Psoas muscle (tissue), 8 donors: ENCODE measurements around the gene CRAT. TPM values are rescaled to one million over a fixed set of nuclear protein-coding genes. Genes with fewer than 3 reads are reported as not detected.

Source experiments
- ATAC-seq, 4 donors: fragments of 200-7000 bp; cut with Tn5 transposase; one replicate each; pipeline ENCODE4 v1.9.1; 2020; ENCODE audit warnings: moderate library complexity in 3 of 4, mild to moderate bottlenecking in 2 of 4
- DNase-seq, 2 donors: peaks; one replicate each; pipeline ENCODE4 v3.0.0-alpha.2; 2020
- H3K27ac ChIP-seq: fragments of 200-600 bp; one replicate; pipeline ENCODE4 v1.8.0; 2022
- H3K27me3 ChIP-seq, 3 donors: fragments of 200-600 bp in 1 of 3; one replicate each; pipeline versions ENCODE4 v1.6.1 to v1.8.0; 2013 to 2022; ENCODE audit warnings: low read length in 2 of 3, mild to moderate bottlenecking in 2 of 3, moderate library complexity in 1 of 3; ENCODE audit not compliant: insufficient read depth in 3 of 3
- H3K36me3 ChIP-seq, 2 donors: fragments of 200-600 bp in 1 of 2; one replicate each; pipeline versions ENCODE4 v1.6.1 to v1.8.0; 2013 to 2022; ENCODE audit warnings: low read depth in 1 of 2, mild to moderate bottlenecking in 1 of 2, moderate library complexity in 1 of 2; ENCODE audit not compliant: insufficient read depth in 1 of 2
- H3K4me1 ChIP-seq: fragments of 200-600 bp; one replicate; pipeline ENCODE4 v1.8.0; 2022
- H3K4me3 ChIP-seq: fragments of 200-600 bp; one replicate; pipeline ENCODE4 v1.8.0; 2022; ENCODE audit warnings: mild to moderate bottlenecking
- H3K9me3 ChIP-seq: fragments of 200-600 bp; one replicate; pipeline ENCODE4 v1.8.0; 2022
- CTCF ChIP-seq: fragments of 200-600 bp; IDR thresholded peaks from one replicate; pipeline ENCODE4 v1.8.0; 2022; ENCODE audit warnings: antibody characterized with exemption
- WGBS, 3 donors: extraction: QIAGEN DNeasy Blood & Tissue Kit; methylation state at CpG; one replicate each; pipeline versions ENCODE4 v1.1.6 to v1.1.7; 2013; 5-methylcytosine and 5-hydroxymethylcytosine counted together
- intact Hi-C, 2 donors: fragments of 100-400 bp; cut with DNase I; formaldehyde crosslinking; loops; one replicate each; pipeline versions ENCODE4 v1.11.0 to v1.14.2; 2022
- polyA plus RNA-seq, 3 donors: library from polyadenylated mRNA; stranded (reverse); fragments of 200-250 nt; gene quantifications; one replicate each; pipeline ENCODE4 v1.2.3, GENCODE V29; 2013
- total RNA-seq, 4 donors: library from RNA; stranded (reverse); fragmentation: NEBNext Ultra II Directional in 2 of 4; extraction: Animal tissue kit (Norgen Biotek cat#: 25700) in 2 of 4; gene quantifications; one replicate each; pipeline versions ENCODE4 v1.2.1 to v1.2.4, GENCODE V29; 2021 to 2023
- donor health status: healthy with polysubstance abuse.
- donor health status: DM: no; HTN: no; CAD: no; lungs with moderate emphysema.
- donor health status: Bipolar disorder and iron deficiency.
- donor health status: healthy.
- donor health status: DM: yes; HTN: yes; CAD: no.
- donor health status: DM: no; HTN: no; CAD: no.
- donor health status: DM: no; HTN: no; CAD: no.
- donor health status: DM: yes; HTN: yes; CAD: no.

The CRAT gene
- total and polyA plus RNA-seq, 7 donors = 88.7 to 229 (median 123) TPM

GRCh38 chr9:129108805-129109536 is 1.6 kb downstream of the CRAT start:
- peak in 1 of 4 donors; percentile 5 for ATAC-seq

DNA sequence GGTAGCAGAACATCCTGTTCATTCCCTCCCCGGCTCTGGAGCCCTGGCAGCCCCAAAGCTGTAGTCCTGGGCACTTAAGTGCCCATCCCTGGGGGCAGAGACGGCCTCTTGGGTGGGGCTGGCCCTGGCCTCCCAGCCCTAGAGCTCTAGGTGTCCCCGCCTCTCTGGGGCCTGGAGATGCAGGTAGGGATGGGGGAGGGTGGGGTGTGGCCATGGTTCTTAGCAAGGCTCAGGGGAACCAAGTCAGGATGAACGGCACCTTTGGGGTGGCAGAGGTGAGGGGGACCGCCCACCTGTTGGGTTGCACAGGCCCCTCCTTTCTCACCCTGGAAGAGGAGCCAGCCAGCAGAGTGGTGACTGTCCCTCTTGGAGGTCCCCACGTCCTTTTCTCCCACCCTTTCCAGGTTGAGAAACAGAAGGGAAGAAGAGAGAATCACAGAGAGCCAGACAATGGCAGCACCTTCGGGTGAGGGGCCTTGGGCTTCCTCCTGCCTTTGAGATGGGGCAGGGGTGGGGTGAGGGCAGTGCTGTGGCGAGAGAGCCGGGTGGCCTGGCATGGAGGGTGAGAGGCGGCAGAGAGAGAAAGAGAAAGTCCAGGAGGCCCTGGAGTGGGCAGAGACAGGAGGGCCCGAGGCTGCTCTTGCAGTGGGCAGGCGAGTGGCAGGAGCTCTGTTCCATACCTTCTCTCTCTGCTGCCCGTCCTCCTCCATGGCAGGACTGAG is 2.3 kb downstream of the CRAT start:
- Histone ChIP-seq H3K4me1 (peaks cover 49% of the 10 kb centered on the region), H3K27ac (peak overlapping the region; percentile 87), H3K4me3 (peak overlapping the region; percentile 83), H3K36me3 (peaks cover 0 to 25% of the 10 kb centered on the region in 2 donors), H3K9me3 (no peaks in the 10 kb centered on the region), H3K27me3 (no peaks in the 10 kb centered on the region)
- DNase-seq = no peak
- no peak for ATAC-seq
- intact Hi-C loops = no loop called here
- WGBS, 3 donors = 67 to 79% (median 71%) methylated on average over 12 to 13 of the region's 13 CpGs
- no peak for TF ChIP-seq CTCF

More at GRCh38 chr9:129108805-129109536, 1.6 kb downstream of the CRAT start:
- H3K36me3 ChIP-seq = peaks cover 0 to 25% of the 10 kb centered on the region in 2 donors
- DNase-seq = peak; percentile 55 to 72
- no peak for TF ChIP-seq CTCF
- peak overlapping the region; percentile 87 for H3K27ac ChIP-seq
- H3K27me3 ChIP-seq = no peaks in the 10 kb centered on the region
- H3K9me3 ChIP-seq = no peaks in the 10 kb centered on the region
- WGBS, 3 donors = 26 to 29% (median 27%) methylated on average over 10 of the region's 10 CpGs
- H3K4me1 ChIP-seq = peaks cover 46% of the 10 kb centered on the region
- intact Hi-C loops = no loop called here
- H3K4me3 ChIP-seq = peak overlapping the region; percentile 83

DNA sequence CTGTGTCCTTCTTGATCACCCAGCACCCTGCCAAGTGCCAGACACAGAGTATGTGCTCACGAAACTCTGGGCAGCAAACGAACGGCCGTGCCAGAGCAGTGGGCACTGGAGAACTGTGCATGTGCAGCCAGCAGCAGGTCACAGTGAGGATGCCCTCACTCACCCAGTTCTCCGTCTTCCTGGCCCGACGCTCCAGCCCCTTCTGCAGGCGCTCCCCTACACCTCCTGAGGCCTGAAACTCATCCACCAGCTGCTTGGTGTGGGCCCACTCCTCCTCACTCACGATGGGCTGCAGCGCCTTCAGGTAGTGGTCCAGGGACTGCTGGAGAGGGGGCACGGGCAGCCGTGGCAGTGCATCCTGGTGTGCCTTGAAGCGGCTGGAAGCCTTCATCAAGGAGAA is 2.9 kb downstream of the CRAT start:
- H3K4me3 ChIP-seq = no peak overlapping the region
- H3K27me3 ChIP-seq = no peaks in the 10 kb centered on the region
- DNase-seq (no peak), ATAC-seq (no peak)
- peaks cover 0 to 25% of the 10 kb centered on the region in 2 donors for H3K36me3 ChIP-seq
- peak overlapping the region; percentile 46 for H3K27ac ChIP-seq
- intact Hi-C loops = no loop called here
- TF ChIP-seq CTCF = no peak
- H3K4me1 ChIP-seq = peaks cover 49% of the 10 kb centered on the region
- H3K9me3 ChIP-seq = no peaks in the 10 kb centered on the region
- WGBS, 3 donors = 66 to 77% (median 66%) methylated on average over 13 of the region's 13 CpGs

GRCh38 chr9:129105857-129106694 is 4.5 kb downstream of the CRAT start:
- DNase-seq (no peak), ATAC-seq (no peak)
- Histone ChIP-seq H3K27me3 (no peaks in the 10 kb centered on the region), H3K4me1 (peaks cover 42% of the 10 kb centered on the region), H3K27ac (peak overlapping the region; percentile 46), H3K36me3 (peaks cover 0 to 36% of the 10 kb centered on the region in 2 donors), H3K9me3 (no peaks in the 10 kb centered on the region), H3K4me3 (no peak overlapping the region)
- no peak for TF ChIP-seq CTCF
- intact Hi-C loops = no loop called here
- WGBS, 3 donors = 84 to 92% (median 90%) methylated on average over 17 of the region's 17 CpGs
